Measurements from ENCODE around the gene SV2C.
"Not testable (repeated sequence)": the region's sequence is repeated elsewhere in the genome, so short reads cannot be mapped to it uniquely, and the experiment has no call there.

Gene SV2C

GRCh38 chr5:76082772-76083554 lies at the start of gene SV2C:
Gene SV2C, plus strand, starts transcription at chr5:76083383. Its CDS starts 48,368 bp downstream, at chr5:76131751.
- Histone ChIP-seq H3K9me3 (ENCODE audit: insufficient read depth, low read length) (no peaks in the 10 kb centered on the region), H2AFZ (ENCODE audit: low read depth, low read length) (no peak within 1 kb of the TSS), H3K79me2 (ENCODE audit: low read length) (no peaks in the 10 kb centered on the region), H4K20me1 (ENCODE audit: insufficient read depth, low read length) (no peaks in the 10 kb centered on the region), H3K36me3 (replicated peaks; ENCODE audit: low read depth, low read length) (no peaks in the 10 kb centered on the region), H3K4me2 (ENCODE audit: low read length) (no peak within 1 kb of the TSS), H3K4me3 (ENCODE audit: low read length) (no peak within 1 kb of the TSS), H3K9ac (ENCODE audit: low read length) (no peak within 1 kb of the TSS), H3K27ac (ENCODE audit: low read length) (no peak within 1 kb of the TSS), H3K27me3 (ENCODE audit: low read depth, low read length) (no peaks in the 10 kb centered on the region), H3K4me1 (ENCODE audit: low read length) (no peaks in the 10 kb centered on the region)
- TF ChIP-seq EZH2phosphoT487 (IDR thresholded peaks at IDR 0.05; ENCODE audit: low read depth) (no peak), CTCF (IDR thresholded peaks at IDR 0.05; ENCODE audit: low read depth, low read length) (no peak)

- H3K9ac ChIP-seq (ENCODE audit: low read length); H3K4me2 ChIP-seq (ENCODE audit: low read length): not testable (repeated sequence)
These were observed 45.4 kb upstream of the SV2C start for GRCh38 chr5:76037736-76038151.

GRCh38 chr5:76038212-76038611 lies 45.0 kb upstream of the SV2C start:
- no peaks in the 10 kb centered on the region for H3K27me3 ChIP-seq (ENCODE audit: low read depth, low read length)
- no peaks in the 10 kb centered on the region for H3K9me3 ChIP-seq (ENCODE audit: insufficient read depth, low read length)
- no peak overlapping the region for H3K4me2 ChIP-seq (ENCODE audit: low read length)
- no peaks in the 10 kb centered on the region for H3K36me3 ChIP-seq (replicated peaks; ENCODE audit: low read depth, low read length)
- H4K20me1 ChIP-seq (ENCODE audit: insufficient read depth, low read length): no peaks in the 10 kb centered on the region
- no peaks in the 10 kb centered on the region for H3K79me2 ChIP-seq (ENCODE audit: low read length)
- no peaks in the 10 kb centered on the region for H3K4me1 ChIP-seq (ENCODE audit: low read length)
- H3K27ac ChIP-seq (ENCODE audit: low read length): no peak overlapping the region
- TF ChIP-seq EZH2phosphoT487 (IDR thresholded peaks at IDR 0.05; ENCODE audit: low read depth): no peak
- TF ChIP-seq CTCF (IDR thresholded peaks at IDR 0.05; ENCODE audit: low read depth, low read length): no peak
- H3K4me3 ChIP-seq (ENCODE audit: low read length): no peak overlapping the region
- H3K9ac ChIP-seq (ENCODE audit: low read length): no peak overlapping the region
- no peak overlapping the region for H2AFZ ChIP-seq (ENCODE audit: low read depth, low read length)

More at GRCh38 chr5:76037736-76038151, 45.4 kb upstream of the SV2C start:
- not testable (repeated sequence) for H2AFZ ChIP-seq (ENCODE audit: low read depth, low read length); H3K9me3 ChIP-seq (ENCODE audit: insufficient read depth, low read length); H3K27ac ChIP-seq (ENCODE audit: low read length); H3K27me3 ChIP-seq (ENCODE audit: low read depth, low read length); H4K20me1 ChIP-seq (ENCODE audit: insufficient read depth, low read length); H3K4me3 ChIP-seq (ENCODE audit: low read length); H3K36me3 ChIP-seq (replicated peaks; ENCODE audit: low read depth, low read length); H3K79me2 ChIP-seq (ENCODE audit: low read length); H3K4me1 ChIP-seq (ENCODE audit: low read length)

GRCh38 chr5:76040806-76041205 lies 42.4 kb upstream of the SV2C start:
- Histone ChIP-seq H3K9me3 (ENCODE audit: insufficient read depth, low read length) (no peaks in the 10 kb centered on the region), H3K36me3 (replicated peaks; ENCODE audit: low read depth, low read length) (no peaks in the 10 kb centered on the region), H3K79me2 (ENCODE audit: low read length) (no peaks in the 10 kb centered on the region), H3K9ac (ENCODE audit: low read length) (no peak overlapping the region), H3K4me2 (ENCODE audit: low read length) (no peak overlapping the region), H3K4me1 (ENCODE audit: low read length) (no peaks in the 10 kb centered on the region), H4K20me1 (ENCODE audit: insufficient read depth, low read length) (no peaks in the 10 kb centered on the region), H3K4me3 (ENCODE audit: low read length) (no peak overlapping the region), H2AFZ (ENCODE audit: low read depth, low read length) (no peak overlapping the region), H3K27ac (ENCODE audit: low read length) (no peak overlapping the region), H3K27me3 (ENCODE audit: low read depth, low read length) (no peaks in the 10 kb centered on the region)
- TF ChIP-seq CTCF (IDR thresholded peaks at IDR 0.05; ENCODE audit: low read depth, low read length): no peak
- no peak for TF ChIP-seq EZH2phosphoT487 (IDR thresholded peaks at IDR 0.05; ENCODE audit: low read depth)
